HAP-1 (cell line): Measurements from ENCODE around the gene CACNA1C.

Source experiments
- DNase-seq, 2 experiments: peaks; one replicate each; pipeline ENCODE4 v3.0.0-alpha.2; 2016 to 2020; ENCODE audit warnings: low spot score in 2 of 2
- H3K27me3 ChIP-seq: fragments of 250-450 bp; sonication (Bioruptor Pico); 2 replicates; pipeline ENCODE4 v1.5.1; 2020; ENCODE audit warnings: low read depth, mild to moderate bottlenecking, moderate library complexity
- H3K36me3 ChIP-seq: fragments of 250-450 bp; sonication (Bioruptor Pico); replicated peaks from 2 replicates; pipeline ENCODE4 v1.5.1; 2020; ENCODE audit warnings: mild to moderate bottlenecking
- H3K4me1 ChIP-seq: fragments of 250-450 bp; sonication (Bioruptor Pico); 2 replicates; pipeline ENCODE4 v1.5.1; 2020; ENCODE audit warnings: mild to moderate bottlenecking
- H3K4me3 ChIP-seq: fragments of 250-450 bp; sonication (Bioruptor Pico); 2 replicates; pipeline ENCODE4 v1.5.1; 2020; ENCODE audit warnings: mild to moderate bottlenecking, moderate library complexity
- H3K9me3 ChIP-seq: fragments of 250-450 bp; sonication (Bioruptor Pico); 2 replicates; pipeline ENCODE4 v1.5.1; 2020; ENCODE audit warnings: mild to moderate bottlenecking, moderate library complexity
- in situ Hi-C: fragments of 300-500 bp; cut with MboI; formaldehyde crosslinking; loops from 3 replicates; pipeline ENCODE4 v1.14.3; 2020; ENCODE audit warnings: low sequenced_read_pairs, inconsistent platforms, mixed read lengths

CACNA1C gene

GRCh38 chr12:2052826-2053678 lies at the start of gene CACNA1C:
Gene CACNA1C (plus strand): TSS chr12:2052987. CDS start chr12:2053563, 576 bp downstream.
- in situ Hi-C loops = loop anchor here (10.0 kb wide), 2 partner anchors 232 to 532 kb away; no protein-coding TSS in a partner anchor
- no peaks in the 10 kb centered on the region for H3K36me3 ChIP-seq
- H3K4me3 ChIP-seq = 0 out of 2 replicates have a peak within 1 kb of the TSS, but pooled peaks have one; percentile 9
- DNase-seq = peak in 1 of 2 experiments; percentile 32
- H3K4me1 ChIP-seq = no peaks in the 10 kb centered on the region; the same call in 1 of the 2 replicates
- H3K27me3 ChIP-seq = peaks cover 68% of the 10 kb centered on the region
- H3K9me3 ChIP-seq = no peaks in the 10 kb centered on the region

- no peaks in the 10 kb centered on the region for H3K36me3 ChIP-seq
- no peaks in the 10 kb centered on the region for H3K9me3 ChIP-seq
- DNase-seq = no peak
- in situ Hi-C loops = no loop called here
- H3K4me1 ChIP-seq = peaks cover 7% of the 10 kb centered on the region
- H3K27me3 ChIP-seq = no peaks in the 10 kb centered on the region
- H3K4me3 ChIP-seq = peak overlapping the region; percentile 76
Measured at GRCh38 chr12:2003676-2004112, 49.1 kb upstream of the CACNA1C start.

- no peaks in the 10 kb centered on the region for H3K36me3 ChIP-seq
- DNase-seq = peak; percentile 91 to 98
- peak within 1 kb of the TSS; percentile 76 for H3K4me3 ChIP-seq
- in situ Hi-C loops = no loop called here
- H3K4me1 ChIP-seq = peaks cover 10% of the 10 kb centered on the region
- no peaks in the 10 kb centered on the region for H3K27me3 ChIP-seq
- H3K9me3 ChIP-seq = no peaks in the 10 kb centered on the region
Measured at GRCh38 chr12:2004113-2004929, 48.5 kb upstream of the CACNA1C start, which contains the start of gene DCP1B. Gene DCP1B (minus strand): TSS chr12:2004457. CDS start chr12:2004431, 26 bp downstream.

GRCh38 chr12:2008677-2009076 lies 44.1 kb upstream of the CACNA1C start:
- DNase-seq = no peak
- H3K4me1 ChIP-seq = peaks cover 5% of the 10 kb centered on the region; the same call in 1 of the 2 replicates
- no peaks in the 10 kb centered on the region for H3K27me3 ChIP-seq
- no peaks in the 10 kb centered on the region for H3K36me3 ChIP-seq
- in situ Hi-C loops = no loop called here
- no peaks in the 10 kb centered on the region for H3K9me3 ChIP-seq
- no peak overlapping the region for H3K4me3 ChIP-seq

GRCh38 chr12:2009623-2010022 lies 43.2 kb upstream of the CACNA1C start:
- no peak for DNase-seq

GRCh38 chr12:2011643-2012607 lies 40.9 kb upstream of the CACNA1C start:
- Histone ChIP-seq H3K9me3 (no peaks in the 10 kb centered on the region), H3K36me3 (no peaks in the 10 kb centered on the region), H3K4me1 (peaks cover 5% of the 10 kb centered on the region; the same call in 1 of the 2 replicates), H3K4me3 (no peak overlapping the region), H3K27me3 (0 out of 2 replicates have a peak, but pooled peaks cover 3% of the 10 kb centered on the region)
- in situ Hi-C loops = no loop called here
- no peak for DNase-seq

More at GRCh38 chr12:2009623-2010022, 43.2 kb upstream of the CACNA1C start:
- Histone ChIP-seq H3K36me3 (no peaks in the 10 kb centered on the region), H3K4me1 (peaks cover 5% of the 10 kb centered on the region; the same call in 1 of the 2 replicates), H3K27me3 (no peaks in the 10 kb centered on the region), H3K9me3 (no peaks in the 10 kb centered on the region), H3K4me3 (no peak overlapping the region)
- in situ Hi-C loops = no loop called here

GRCh38 chr12:2013086-2013485 lies 39.7 kb upstream of the CACNA1C start:
- in situ Hi-C loops = no loop called here

GRCh38 chr12:2013527-2014223 lies 39.1 kb upstream of the CACNA1C start:
- H3K4me3 ChIP-seq = no peak overlapping the region
- peaks cover 5% of the 10 kb centered on the region; the same call in 1 of the 2 replicates for H3K4me1 ChIP-seq
- no peak for DNase-seq
- in situ Hi-C loops = no loop called here
- 0 out of 2 replicates have a peak, but pooled peaks cover 3% of the 10 kb centered on the region for H3K27me3 ChIP-seq
- no peaks in the 10 kb centered on the region for H3K9me3 ChIP-seq
- no peaks in the 10 kb centered on the region for H3K36me3 ChIP-seq

More at GRCh38 chr12:2013086-2013485, 39.7 kb upstream of the CACNA1C start:
- Histone ChIP-seq H3K27me3 (0 out of 2 replicates have a peak, but pooled peaks cover 3% of the 10 kb centered on the region), H3K4me1 (peaks cover 5% of the 10 kb centered on the region; the same call in 1 of the 2 replicates), H3K9me3 (no peaks in the 10 kb centered on the region), H3K4me3 (no peak overlapping the region), H3K36me3 (no peaks in the 10 kb centered on the region)
- no peak for DNase-seq

GRCh38 chr12:2014231-2014630 lies 38.6 kb upstream of the CACNA1C start:
- Histone ChIP-seq H3K36me3 (no peaks in the 10 kb centered on the region), H3K4me3 (no peak overlapping the region), H3K9me3 (no peaks in the 10 kb centered on the region), H3K27me3 (0 out of 2 replicates have a peak, but pooled peaks cover 3% of the 10 kb centered on the region), H3K4me1 (peaks cover 3% of the 10 kb centered on the region; the same call in 1 of the 2 replicates)
- no peak for DNase-seq
- in situ Hi-C loops = no loop called here

- in situ Hi-C loops = no loop called here
- H3K4me3 ChIP-seq = no peak overlapping the region
- H3K4me1 ChIP-seq = no peaks in the 10 kb centered on the region
- 0 out of 2 replicates have a peak, but pooled peaks cover 3% of the 10 kb centered on the region for H3K27me3 ChIP-seq
- no peaks in the 10 kb centered on the region for H3K36me3 ChIP-seq
- DNase-seq = no peak
- no peaks in the 10 kb centered on the region for H3K9me3 ChIP-seq
Measured at GRCh38 chr12:2016862-2017545, 35.8 kb upstream of the CACNA1C start.

GRCh38 chr12:2017546-2018337 lies 35.0 kb upstream of the CACNA1C start:
- Histone ChIP-seq H3K27me3 (0 out of 2 replicates have a peak, but pooled peaks cover 3% of the 10 kb centered on the region), H3K4me1 (no peaks in the 10 kb centered on the region), H3K9me3 (no peaks in the 10 kb centered on the region), H3K4me3 (no peak overlapping the region), H3K36me3 (no peaks in the 10 kb centered on the region)
- in situ Hi-C loops = no loop called here
- no peak for DNase-seq
